AG04450 (cell line): ENCODE measurements around the gene TMEM161A. TPM values are rescaled to one million over a fixed set of nuclear protein-coding genes. Genes with fewer than 3 reads are reported as not detected.

Source experiments
- CTCF ChIA-PET: fragments of 300-600, 350-600 bp; formaldehyde crosslinking; extraction: SDS; loops from one replicate; lab custom pipeline; 2022; ENCODE audit warnings: antibody characterized with exemption, inconsistent platforms; lab: Charles Lee
- POLR2A ChIA-PET: fragments of 350-600 bp; formaldehyde crosslinking; extraction: SDS; loops from one replicate; lab custom pipeline; 2021; ENCODE audit warnings: antibody characterized with exemption, inconsistent platforms; lab: Yijun Ruan, JAX
- DNase-seq: peaks from one replicate; pipeline ENCODE4 v3.0.0-alpha.2; 2011; ENCODE audit warnings: low read depth, low spot score
- H3K27ac ChIP-seq: one replicate; pipeline ENCODE4 v1.5.1; 2012; ENCODE audit warnings: low read depth, low read length, control low read depth
- H3K27me3 ChIP-seq: one replicate; pipeline ENCODE4 v1.6.0; 2012; ENCODE audit warnings: low read length; ENCODE audit not compliant: control insufficient read depth, insufficient read depth
- H3K4me3 ChIP-seq: 2 replicates; pipeline ENCODE4 v1.5.1; 2011; ENCODE audit warnings: mild to moderate bottlenecking, low read depth, low read length, control low read depth
- H3K9me3 ChIP-seq: 2 replicates; pipeline ENCODE4 v1.5.1; 2012; ENCODE audit warnings: low read length; ENCODE audit not compliant: control insufficient read depth, insufficient read depth
- polyA plus RNA-seq: library from polyadenylated mRNA; depleted of rRNA; stranded (reverse); fragments of >200 nt; gene quantifications from 2 replicates; pipeline ENCODE4 v1.2.3, GENCODE V29; 2011
- TF ChIP-seq, protein P1 (sequence below): IDR thresholded peaks from 2 replicates; pipeline ENCODE4 v1.5.1; 2011; ENCODE audit warnings: low read depth, low read length, control low read depth, inconsistent platforms

Gene TMEM161A
- polyA plus RNA-seq, 1 experiment, result 16.0 TPM

DNA sequence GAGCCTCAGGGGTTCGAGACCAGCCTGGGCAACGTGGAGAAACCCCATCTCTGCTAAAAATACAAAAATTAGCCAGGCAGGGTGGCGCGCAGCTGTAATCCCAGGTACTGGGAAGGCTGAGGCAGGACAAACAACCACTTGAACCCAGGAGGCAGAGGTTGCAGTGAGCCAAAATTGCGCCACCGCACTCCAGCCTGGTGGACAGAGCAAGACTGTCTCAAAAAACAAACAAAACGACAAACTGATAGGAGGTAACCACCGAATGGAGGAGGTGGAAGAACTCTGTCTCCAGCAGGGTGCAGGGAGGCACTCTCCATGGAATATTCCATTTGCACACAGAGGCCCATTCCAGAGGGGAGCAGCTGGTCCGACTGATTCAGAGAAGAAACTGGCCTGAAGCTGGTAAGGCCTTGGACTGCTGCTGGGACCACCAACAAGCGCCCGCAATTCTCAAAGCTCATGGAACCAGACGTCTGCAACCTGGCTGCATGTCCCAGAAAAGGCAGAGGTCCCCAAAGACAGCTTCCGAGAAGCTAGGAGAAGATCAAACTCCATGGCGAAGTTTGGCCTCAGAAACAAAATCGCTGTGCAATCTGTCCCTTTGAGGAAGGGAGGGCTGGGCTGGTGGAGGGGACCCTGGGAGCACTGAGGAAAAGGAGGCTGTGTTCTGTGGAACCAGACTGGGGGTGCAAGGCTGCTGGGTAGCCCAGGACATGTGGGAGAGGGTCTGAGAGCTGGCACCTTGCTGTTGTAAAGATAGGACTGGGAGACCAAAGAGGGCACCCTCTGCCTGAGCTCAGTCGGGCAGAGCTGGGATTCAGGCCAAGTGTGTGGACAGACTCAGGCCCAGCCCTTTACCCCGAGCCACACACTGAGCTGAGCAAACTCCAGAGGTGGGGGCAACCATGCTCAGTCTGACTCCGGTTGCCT, 39.3 kb downstream of the TMEM161A start:
- no peaks in the 10 kb centered on the region; the same call in 1 of the 2 replicates for H3K9me3 ChIP-seq
- TF ChIP-seq, protein P1, sequence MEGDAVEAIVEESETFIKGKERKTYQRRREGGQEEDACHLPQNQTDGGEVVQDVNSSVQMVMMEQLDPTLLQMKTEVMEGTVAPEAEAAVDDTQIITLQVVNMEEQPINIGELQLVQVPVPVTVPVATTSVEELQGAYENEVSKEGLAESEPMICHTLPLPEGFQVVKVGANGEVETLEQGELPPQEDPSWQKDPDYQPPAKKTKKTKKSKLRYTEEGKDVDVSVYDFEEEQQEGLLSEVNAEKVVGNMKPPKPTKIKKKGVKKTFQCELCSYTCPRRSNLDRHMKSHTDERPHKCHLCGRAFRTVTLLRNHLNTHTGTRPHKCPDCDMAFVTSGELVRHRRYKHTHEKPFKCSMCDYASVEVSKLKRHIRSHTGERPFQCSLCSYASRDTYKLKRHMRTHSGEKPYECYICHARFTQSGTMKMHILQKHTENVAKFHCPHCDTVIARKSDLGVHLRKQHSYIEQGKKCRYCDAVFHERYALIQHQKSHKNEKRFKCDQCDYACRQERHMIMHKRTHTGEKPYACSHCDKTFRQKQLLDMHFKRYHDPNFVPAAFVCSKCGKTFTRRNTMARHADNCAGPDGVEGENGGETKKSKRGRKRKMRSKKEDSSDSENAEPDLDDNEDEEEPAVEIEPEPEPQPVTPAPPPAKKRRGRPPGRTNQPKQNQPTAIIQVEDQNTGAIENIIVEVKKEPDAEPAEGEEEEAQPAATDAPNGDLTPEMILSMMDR, result no peak
- H3K27ac ChIP-seq, result no peak overlapping the region
- POLR2A ChIA-PET, result no interaction called here
- DNase-seq, result no peak
- no peaks in the 10 kb centered on the region for H3K27me3 ChIP-seq
- no peak overlapping the region for H3K4me3 ChIP-seq
- CTCF ChIA-PET, result no interaction called here

DNA sequence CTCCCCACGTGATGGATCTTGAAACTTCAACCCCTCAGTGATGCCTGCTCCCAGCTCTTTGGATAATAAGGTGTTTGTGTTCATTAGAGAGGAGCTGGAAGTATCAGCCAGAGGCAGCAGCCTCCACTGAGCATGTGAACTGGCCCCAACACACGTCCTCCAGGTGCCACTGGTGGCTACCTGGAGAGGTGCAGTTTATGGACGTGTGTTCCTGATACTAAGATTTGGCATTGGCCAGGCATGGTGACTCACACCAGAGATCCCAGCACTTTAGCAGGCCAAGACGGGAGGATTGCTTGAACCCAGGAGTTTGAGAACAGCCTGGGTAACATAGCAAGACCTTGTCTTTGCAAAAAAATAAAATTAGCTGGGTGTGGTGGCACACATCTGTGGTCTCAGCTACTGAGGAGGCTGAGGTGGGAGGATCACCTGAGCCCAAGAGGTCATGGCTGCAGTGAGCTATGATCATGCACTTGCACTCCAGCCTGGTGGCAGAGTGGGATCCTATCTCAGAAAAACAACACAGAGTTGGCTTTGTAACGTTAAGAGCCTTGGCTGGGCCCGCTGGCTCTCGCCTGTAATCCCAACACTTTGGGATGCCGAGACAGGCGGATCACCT, 40.1 kb downstream of the TMEM161A start:
- no peak overlapping the region for H3K4me3 ChIP-seq
- ChIA-PET CTCF (no interaction called here), POLR2A (no interaction called here)
- no peak for DNase-seq
- no peaks in the 10 kb centered on the region for H3K27me3 ChIP-seq
- H3K9me3 ChIP-seq, result no peaks in the 10 kb centered on the region; the same call in 1 of the 2 replicates
- H3K27ac ChIP-seq, result no peak overlapping the region
- TF ChIP-seq, protein P1, result no peak

DNA sequence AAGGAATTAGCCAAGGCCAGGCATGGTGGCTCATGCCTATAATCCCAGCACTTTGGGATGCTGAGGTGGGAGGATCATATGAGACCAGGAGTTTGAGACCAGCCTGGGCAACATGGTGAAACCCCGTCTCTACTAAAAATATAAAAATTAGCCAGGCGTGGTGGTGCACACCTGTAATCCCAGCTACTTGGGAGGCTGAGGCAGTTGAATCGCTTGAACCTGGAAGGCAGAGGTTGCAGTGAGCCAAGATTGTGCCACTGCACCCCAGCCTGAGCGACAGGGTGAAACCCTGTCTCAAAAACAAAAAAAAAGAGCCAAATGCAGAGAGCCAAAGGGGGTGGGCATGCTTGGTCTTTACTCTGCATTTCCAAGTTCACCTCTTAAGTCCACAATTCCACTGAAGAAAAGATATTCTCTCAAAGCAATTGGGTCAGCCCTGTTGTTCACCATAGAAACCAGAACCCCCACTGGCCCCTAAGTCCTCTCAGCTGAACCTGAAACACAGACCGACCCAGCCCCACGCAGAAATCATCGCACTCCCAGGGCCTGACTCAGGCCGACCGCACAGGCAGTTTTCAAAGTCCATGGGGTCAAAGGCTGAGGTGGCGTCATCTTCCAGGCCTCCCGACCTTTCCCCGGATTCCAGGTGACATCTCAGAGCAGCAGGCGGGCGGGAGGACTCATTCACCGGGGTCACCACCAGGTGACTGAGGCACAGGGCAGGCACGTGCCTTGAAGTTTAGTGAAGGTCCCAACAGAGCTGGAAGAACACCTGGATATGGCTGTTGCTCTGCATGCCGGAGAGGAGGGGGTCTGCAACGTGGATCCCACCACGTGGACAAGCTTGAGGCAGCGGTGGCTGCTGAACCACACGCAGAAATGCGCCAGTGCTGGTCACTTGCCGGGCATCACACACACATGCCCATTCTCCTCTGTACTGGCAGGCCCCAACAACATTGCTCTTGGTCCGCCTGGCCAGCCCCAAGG, 41.3 kb downstream of the TMEM161A start:
- TF ChIP-seq, protein P1, result no peak
- POLR2A ChIA-PET, result no interaction called here
- CTCF ChIA-PET, result no interaction called here
- Histone ChIP-seq H3K4me3 (no peak overlapping the region), H3K27me3 (no peaks in the 10 kb centered on the region), H3K9me3 (no peaks in the 10 kb centered on the region), H3K27ac (no peak overlapping the region)
- DNase-seq, result no peak

DNA sequence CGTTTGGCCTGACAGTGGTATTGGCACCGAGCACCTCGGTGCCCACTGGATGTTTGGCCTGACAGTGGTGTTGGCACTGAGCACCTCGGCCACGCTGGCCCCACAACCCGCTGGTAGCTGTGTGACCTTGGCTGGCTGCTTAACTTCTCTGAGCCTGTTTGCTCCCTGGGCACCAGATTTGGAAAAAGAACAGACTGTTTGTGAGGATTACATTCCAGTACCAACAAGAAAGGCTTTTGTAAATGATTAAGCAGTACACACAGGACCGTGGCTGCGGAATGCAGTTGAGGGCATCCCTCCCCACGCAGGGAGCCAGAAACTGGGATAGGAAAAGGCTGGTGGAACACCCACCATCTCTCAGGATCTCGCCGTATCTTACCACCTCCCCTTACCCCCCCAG, 42.6 kb downstream of the TMEM161A start:
- H3K27me3 ChIP-seq, result no peaks in the 10 kb centered on the region
- no peak for DNase-seq
- ChIA-PET POLR2A (no interaction called here), CTCF (interaction anchor here (0.9 kb wide), 1 partner anchor 24 kb away, joined by 3 read pairs; no protein-coding TSS in a partner anchor)
- H3K4me3 ChIP-seq, result no peak overlapping the region
- TF ChIP-seq, protein P1, result no peak
- H3K9me3 ChIP-seq, result no peaks in the 10 kb centered on the region
- no peak overlapping the region for H3K27ac ChIP-seq
